Neural cell (in vitro differentiated cells): Measurements from ENCODE around the gene TFPT.

Source experiments
- CTCF ChIP-seq: fragments of 450-650 bp; IDR thresholded peaks from 2 replicates; pipeline ENCODE4 v1.5.1; 2014; ENCODE audit warnings: antibody characterized with exemption, mild to moderate bottlenecking, moderate library complexity; ENCODE audit not compliant: poor library complexity, severe bottlenecking
- EZH2 ChIP-seq: fragments of 200-600, 300-800 bp; shearing (Covaris generic), sonication (generic); IDR thresholded peaks from 2 replicates; pipeline ENCODE4 v1.6.1; 2014; ENCODE audit warnings: antibody characterized with exemption, low read length, borderline replicate concordance, mild to moderate bottlenecking; ENCODE audit not compliant: insufficient read depth, poor library complexity, severe bottlenecking

DNA sequence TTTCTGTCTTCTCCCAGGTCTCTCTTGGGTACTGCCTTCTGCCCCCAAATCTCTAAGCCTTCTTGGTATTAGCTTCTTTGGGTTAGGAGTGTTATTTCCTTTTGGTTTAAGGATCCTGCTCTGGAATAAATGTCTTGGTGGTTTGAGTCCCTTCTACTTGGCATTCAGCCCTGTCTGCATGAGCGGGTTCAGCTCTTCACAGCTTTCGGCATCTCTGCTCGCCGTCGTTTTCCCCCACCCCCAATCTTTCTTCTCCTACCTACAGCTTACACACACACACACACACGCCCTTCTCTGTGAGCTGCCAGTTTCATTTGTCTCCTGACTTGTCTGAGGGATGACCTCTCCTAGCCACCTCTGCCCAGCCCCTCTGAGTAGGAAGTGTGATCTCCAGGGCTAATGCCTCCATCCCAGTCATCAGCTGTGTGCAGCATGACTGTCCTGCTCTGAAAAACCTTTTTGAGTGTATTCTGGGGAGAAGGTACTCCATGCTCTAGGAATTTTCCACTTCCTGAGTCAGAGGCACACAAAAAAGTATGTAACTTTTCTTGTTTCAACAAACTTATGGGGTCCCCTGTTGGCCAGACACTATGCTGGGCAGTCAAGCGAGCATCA lies 26.8 kb upstream of the TFPT start:
- TF ChIP-seq EZH2 (no peak), CTCF (no peak)
